ENCODE measurements around the gene ST8SIA6. TPM values are rescaled to one million over a fixed set of nuclear protein-coding genes. Genes with fewer than 3 reads are reported as not detected.

The ST8SIA6 gene
- total and polyA plus RNA-seq, 5 donors from 2014 or later, result 5.6 to 10.8 (median 9.0) TPM

GRCh38 chr10:17349717-17350116 lies 104.7 kb downstream of the ST8SIA6 start:
- DNase-seq (no peak), ATAC-seq (ENCODE audit: low read depth in 2 of 2) (no peak)
- peaks cover 2% of the 10 kb centered on the region for H3K36me3 ChIP-seq (ENCODE audit: control insufficient read depth, insufficient read depth, low read length)
- H3K4me1 ChIP-seq (ENCODE audit: control insufficient read depth, insufficient read depth, low read length, poor library complexity, severe bottlenecking), result no peaks in the 10 kb centered on the region
- H3K27ac ChIP-seq (ENCODE audit: insufficient read depth, low read length, poor library complexity, severe bottlenecking), result no peak overlapping the region
- Mint-ChIP-seq H3K27me3 (peaks cover 6% of the 10 kb centered on the region), H3K4me3 (no peak overlapping the region), H3K9me3 (peaks cover 0 to 5% (median 3%) of the 10 kb centered on the region in 7 donors), H3K4me1 (peaks cover 0 to 13% (median 11%) of the 10 kb centered on the region in 4 donors), H3K27ac (no peak overlapping the region), H3K36me3 (peaks cover 3% of the 10 kb centered on the region)
- no peaks in the 10 kb centered on the region for H3K27me3 ChIP-seq (ENCODE audit: control insufficient read depth, insufficient read depth, low read length)
- H3K4me3 ChIP-seq (ENCODE audit: low read depth, low read length), result no peak overlapping the region
- H3K9me3 ChIP-seq (ENCODE audit: control insufficient read depth in 2 of 2, low read length in 2 of 2), result no peaks in the 10 kb centered on the region

GRCh38 chr10:17348501-17349349 lies 105.7 kb downstream of the ST8SIA6 start:
- peaks cover 3% of the 10 kb centered on the region for H3K36me3 Mint-ChIP-seq

GRCh38 chr10:17348011-17348500 lies 106.3 kb downstream of the ST8SIA6 start:
- no peak for ATAC-seq (ENCODE audit: low read depth in 2 of 2)
- Mint-ChIP-seq H3K27me3 (no peaks in the 10 kb centered on the region), H3K27ac (peak overlapping the region in 1 of 3 donors; percentile 22), H3K9me3 (peaks cover 0 to 6% (median 3%) of the 10 kb centered on the region in 7 donors), H3K4me3 (no peak overlapping the region), H3K4me1 (peaks cover 0 to 5% (median under 1%) of the 10 kb centered on the region in 4 donors), H3K36me3 (peaks cover 3% of the 10 kb centered on the region)
- no peak overlapping the region for H3K4me3 ChIP-seq (ENCODE audit: low read depth, low read length)
- DNase-seq, result no peak
- no peaks in the 10 kb centered on the region for H3K4me1 ChIP-seq (ENCODE audit: control insufficient read depth, insufficient read depth, low read length, poor library complexity, severe bottlenecking)
- H3K27ac ChIP-seq (ENCODE audit: insufficient read depth, low read length, poor library complexity, severe bottlenecking), result no peak overlapping the region
- H3K27me3 ChIP-seq (ENCODE audit: control insufficient read depth, insufficient read depth, low read length), result no peaks in the 10 kb centered on the region
- H3K9me3 ChIP-seq (ENCODE audit: control insufficient read depth in 2 of 2, low read length in 2 of 2), result no peaks in the 10 kb centered on the region
- peaks cover 2% of the 10 kb centered on the region for H3K36me3 ChIP-seq (ENCODE audit: control insufficient read depth, insufficient read depth, low read length)

More at GRCh38 chr10:17348501-17349349, 105.7 kb downstream of the ST8SIA6 start:
- Mint-ChIP-seq H3K4me3 (no peak overlapping the region), H3K27me3 (peaks cover 3% of the 10 kb centered on the region), H3K4me1 (peaks cover 0 to 8% (median 6%) of the 10 kb centered on the region in 4 donors), H3K9me3 (peaks cover 0 to 5% (median 3%) of the 10 kb centered on the region in 7 donors), H3K27ac (peak overlapping the region in 1 of 3 donors; percentile 22)
- peaks cover 2% of the 10 kb centered on the region for H3K36me3 ChIP-seq (ENCODE audit: control insufficient read depth, insufficient read depth, low read length)
- H3K9me3 ChIP-seq (ENCODE audit: control insufficient read depth in 2 of 2, low read length in 2 of 2), result no peaks in the 10 kb centered on the region
- H3K4me3 ChIP-seq (ENCODE audit: low read depth, low read length), result no peak overlapping the region
- H3K27ac ChIP-seq (ENCODE audit: insufficient read depth, low read length, poor library complexity, severe bottlenecking), result no peak overlapping the region
- ATAC-seq (ENCODE audit: low read depth in 2 of 2) (no peak), DNase-seq (no peak)
- H3K4me1 ChIP-seq (ENCODE audit: control insufficient read depth, insufficient read depth, low read length, poor library complexity, severe bottlenecking), result no peaks in the 10 kb centered on the region
- H3K27me3 ChIP-seq (ENCODE audit: control insufficient read depth, insufficient read depth, low read length), result no peaks in the 10 kb centered on the region

GRCh38 chr10:17344206-17344605 lies 110.2 kb downstream of the ST8SIA6 start:
- Histone ChIP-seq H3K27ac (ENCODE audit: insufficient read depth, low read length, poor library complexity, severe bottlenecking) (no peak overlapping the region), H3K4me3 (ENCODE audit: low read depth, low read length) (no peak overlapping the region), H3K4me1 (ENCODE audit: control insufficient read depth, insufficient read depth, low read length, poor library complexity, severe bottlenecking) (no peaks in the 10 kb centered on the region), H3K36me3 (ENCODE audit: control insufficient read depth, insufficient read depth, low read length) (no peaks in the 10 kb centered on the region), H3K9me3 (ENCODE audit: control insufficient read depth in 2 of 2, low read length in 2 of 2) (peaks cover 8 to 18% of the 10 kb centered on the region in 2 experiments), H3K27me3 (ENCODE audit: control insufficient read depth, insufficient read depth, low read length) (no peaks in the 10 kb centered on the region)
- H3K36me3 Mint-ChIP-seq, result peaks cover 11% of the 10 kb centered on the region
- no peak for DNase-seq
- no peak overlapping the region for H3K27ac Mint-ChIP-seq
- H3K4me3 Mint-ChIP-seq, result no peak overlapping the region
- no peaks in the 10 kb centered on the region for H3K4me1 Mint-ChIP-seq
- ATAC-seq (ENCODE audit: low read depth in 2 of 2), result no peak
- no peaks in the 10 kb centered on the region for H3K27me3 Mint-ChIP-seq
- H3K9me3 Mint-ChIP-seq, result peaks cover 0 to 22% (median 10%) of the 10 kb centered on the region in 7 donors

- Histone ChIP-seq H3K4me1 (ENCODE audit: control insufficient read depth, insufficient read depth, low read length, poor library complexity, severe bottlenecking) (no peaks in the 10 kb centered on the region), H3K36me3 (ENCODE audit: control insufficient read depth, insufficient read depth, low read length) (no peaks in the 10 kb centered on the region), H3K27ac (ENCODE audit: insufficient read depth, low read length, poor library complexity, severe bottlenecking) (no peak overlapping the region), H3K9me3 (ENCODE audit: control insufficient read depth in 2 of 2, low read length in 2 of 2) (peaks cover 8 to 18% of the 10 kb centered on the region in 2 experiments), H3K27me3 (ENCODE audit: control insufficient read depth, insufficient read depth, low read length) (no peaks in the 10 kb centered on the region), H3K4me3 (ENCODE audit: low read depth, low read length) (no peak overlapping the region)
- Mint-ChIP-seq H3K4me1 (no peaks in the 10 kb centered on the region), H3K27ac (no peak overlapping the region), H3K4me3 (no peak overlapping the region), H3K27me3 (no peaks in the 10 kb centered on the region), H3K36me3 (peaks cover 17% of the 10 kb centered on the region), H3K9me3 (peaks cover 0 to 22% (median 10%) of the 10 kb centered on the region in 7 donors)
- DNase-seq, result no peak
- ATAC-seq (ENCODE audit: low read depth in 2 of 2), result no peak
Measured at GRCh38 chr10:17343118-17343517, 111.3 kb downstream of the ST8SIA6 start.

- Histone ChIP-seq H3K27me3 (ENCODE audit: control insufficient read depth, insufficient read depth, low read length) (no peaks in the 10 kb centered on the region), H3K27ac (ENCODE audit: insufficient read depth, low read length, poor library complexity, severe bottlenecking) (no peak overlapping the region), H3K4me3 (ENCODE audit: low read depth, low read length) (no peak overlapping the region), H3K9me3 (ENCODE audit: control insufficient read depth in 2 of 2, low read length in 2 of 2) (peaks cover 8 to 18% of the 10 kb centered on the region in 2 experiments), H3K36me3 (ENCODE audit: control insufficient read depth, insufficient read depth, low read length) (no peaks in the 10 kb centered on the region), H3K4me1 (ENCODE audit: control insufficient read depth, insufficient read depth, low read length, poor library complexity, severe bottlenecking) (no peaks in the 10 kb centered on the region)
- DNase-seq, result no peak
- Mint-ChIP-seq H3K36me3 (peaks cover 17% of the 10 kb centered on the region), H3K27ac (no peak overlapping the region), H3K9me3 (peaks cover 0 to 22% (median 10%) of the 10 kb centered on the region in 7 donors), H3K4me1 (no peaks in the 10 kb centered on the region), H3K4me3 (no peak overlapping the region), H3K27me3 (peaks cover 5% of the 10 kb centered on the region)
- no peak for ATAC-seq (ENCODE audit: low read depth in 2 of 2)
Measured at GRCh38 chr10:17340144-17340829, 114.1 kb downstream of the ST8SIA6 start.

GRCh38 chr10:17335065-17335464 lies 119.3 kb downstream of the ST8SIA6 start:
- no peak for DNase-seq
- H3K4me3 ChIP-seq (ENCODE audit: low read depth, low read length), result no peak overlapping the region
- Mint-ChIP-seq H3K4me3 (no peak overlapping the region), H3K27ac (no peak overlapping the region), H3K27me3 (peaks cover 5% of the 10 kb centered on the region), H3K4me1 (no peaks in the 10 kb centered on the region), H3K9me3 (peaks cover 0 to 6% (median 1%) of the 10 kb centered on the region in 7 donors), H3K36me3 (peaks cover 8% of the 10 kb centered on the region)
- H3K9me3 ChIP-seq (ENCODE audit: control insufficient read depth in 2 of 2, low read length in 2 of 2), result peaks cover 0 to 4% of the 10 kb centered on the region in 2 experiments
- H3K27ac ChIP-seq (ENCODE audit: insufficient read depth, low read length, poor library complexity, severe bottlenecking), result no peak overlapping the region
- no peak for ATAC-seq (ENCODE audit: low read depth in 2 of 2)
- no peaks in the 10 kb centered on the region for H3K27me3 ChIP-seq (ENCODE audit: control insufficient read depth, insufficient read depth, low read length)
- no peaks in the 10 kb centered on the region for H3K36me3 ChIP-seq (ENCODE audit: control insufficient read depth, insufficient read depth, low read length)
- no peaks in the 10 kb centered on the region for H3K4me1 ChIP-seq (ENCODE audit: control insufficient read depth, insufficient read depth, low read length, poor library complexity, severe bottlenecking)
